Esophagus squamous epithelium (tissue), 5 donors: ENCODE results near the gene TNIP1. TPM values are rescaled to one million over a fixed set of nuclear protein-coding genes. Genes with fewer than 3 reads are reported as not detected.

Experiments used
- DNase-seq: peaks from one replicate; lab custom pipeline; 2025; lab: John Stamatoyannopoulos, UW
- H3K27ac ChIP-seq, 4 donors: fragments of 200-600 bp; sonication (generic); one replicate each; pipeline ENCODE4 v1.5.1; 2016 to 2019; ENCODE audit warnings: mild to moderate bottlenecking in 1 of 4
- H3K27me3 ChIP-seq, 4 donors: fragments of 200-600 bp; sonication (generic); 1 replicate in 3 of 4; 2 replicates in 1 of 4; pipeline versions ENCODE4 v1.5.1 to v1.6.0; 2017 to 2021; ENCODE audit warnings: antibody characterized with exemption in 1 of 4
- H3K36me3 ChIP-seq, 3 donors: fragments of 200-600 bp; sonication (generic); one replicate each; pipeline ENCODE4 v1.5.1; 2016 to 2019
- H3K4me1 ChIP-seq, 3 donors: fragments of 200-600 bp; sonication (generic); one replicate each; pipeline ENCODE4 v1.5.1; 2017 to 2019
- H3K4me3 ChIP-seq, 4 donors: fragments of 200-600 bp; sonication (generic); 1 replicate in 3 of 4; 2 replicates in 1 of 4; pipeline ENCODE4 v1.5.1; 2016 to 2019; ENCODE audit warnings: mild to moderate bottlenecking in 2 of 4, moderate library complexity in 1 of 4
- H3K9me3 ChIP-seq, 3 donors: fragments of 200-600 bp; sonication (generic); one replicate each; pipeline ENCODE4 v1.5.1; 2016 to 2019
- CTCF ChIP-seq, 6 experiments: fragments of 450-650 bp in 4 of 6; fragments of 200-600 bp in 2 of 6; sonication (generic) in 2 of 6; IDR thresholded peaks; one replicate each; pipeline ENCODE4 v1.5.1; 2016 to 2019; ENCODE audit warnings: antibody characterized with exemption in 6 of 6, mild to moderate bottlenecking in 4 of 6, moderate library complexity in 4 of 6
- POLR2A ChIP-seq, 4 donors: fragments of 450-650 bp; IDR thresholded peaks; one replicate each; pipeline ENCODE4 v1.6.1; 2017; ENCODE audit warnings: antibody characterized with exemption in 4 of 4, mild to moderate bottlenecking in 4 of 4, moderate library complexity in 3 of 4
- WGBS, 2 donors: methylation state at CpG; one replicate each; pipeline ENCODE4 v1.1.5; 2018; 5-methylcytosine and 5-hydroxymethylcytosine counted together
- intact Hi-C: fragments of 100-400 bp; cut with DNase I; formaldehyde crosslinking; loops from one replicate; pipeline ENCODE4 v1.15.0; 2022
- total RNA-seq, 4 donors: library from RNA; depleted of rRNA; stranded (reverse); fragments of >200 nt; gene quantifications; one replicate each; pipeline ENCODE4 v1.1.0, GENCODE V29; 2016
- donor health status: DM: yes; HTN: yes; CAD: no.

The TNIP1 gene
- total RNA-seq, 4 donors from 2014 or later = 55.5 to 109 (median 95.4) TPM

DNA sequence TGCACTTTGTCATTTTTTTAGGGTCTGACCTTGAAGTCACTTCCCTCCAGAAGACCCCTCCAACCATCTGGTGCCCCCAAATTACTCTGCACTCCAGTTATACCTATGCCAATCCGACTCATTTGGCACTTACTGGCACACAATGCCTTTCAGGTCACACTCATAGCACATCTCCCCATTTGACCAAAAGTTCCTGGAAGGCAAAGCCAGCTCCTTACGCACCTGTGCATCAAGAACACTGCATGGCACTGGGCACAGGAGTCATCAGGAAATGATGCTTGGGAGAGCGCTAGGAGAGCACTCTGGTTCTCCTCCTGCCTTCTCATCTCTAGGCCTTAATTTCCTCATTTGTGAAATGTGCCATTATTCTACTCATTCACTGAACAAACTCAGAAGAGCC is 2.9 kb downstream of the TNIP1 start:
- peak overlapping the region in 2 of 4 donors; percentile 7 to 94 for H3K4me3 ChIP-seq
- peak overlapping the region in 2 of 4 donors; percentile 23 to 99 for H3K27ac ChIP-seq
- no peak for DNase-seq
- peaks cover 0 to 14% (median 0%) of the 10 kb centered on the region in 3 donors for H3K36me3 ChIP-seq
- peaks cover 42 to 82% (median 54%) of the 10 kb centered on the region in 3 donors for H3K4me1 ChIP-seq
- intact Hi-C loops = no loop called here
- no peaks in the 10 kb centered on the region for H3K9me3 ChIP-seq
- no peak for TF ChIP-seq POLR2A (IDR thresholded peaks at IDR 0.05)
- TF ChIP-seq CTCF (IDR thresholded peaks at IDR 0.05) = no peak
- no peaks in the 10 kb centered on the region for H3K27me3 ChIP-seq
- 85 to 91% methylated on average over 3 of the region's 3 CpGs for WGBS, 2 donors

- Histone ChIP-seq H3K27ac (peak overlapping the region in 1 of 4 donors; percentile 99), H3K4me1 (peaks cover 44 to 82% (median 54%) of the 10 kb centered on the region in 3 donors), H3K36me3 (peaks cover 0 to 14% (median 0%) of the 10 kb centered on the region in 3 donors), H3K9me3 (no peaks in the 10 kb centered on the region), H3K27me3 (no peaks in the 10 kb centered on the region), H3K4me3 (peak overlapping the region in 1 of 4 donors; percentile 6)
- DNase-seq = no peak
- intact Hi-C loops = no loop called here
- TF ChIP-seq POLR2A (IDR thresholded peaks at IDR 0.05) = no peak
- TF ChIP-seq CTCF (IDR thresholded peaks at IDR 0.05) = no peak
- WGBS, 2 donors = 66 to 88% methylated on average over 7 to 9 of the region's 9 CpGs
Observed at GRCh38 chr5:151077419-151077818, 3.4 kb downstream of the TNIP1 start.

DNA sequence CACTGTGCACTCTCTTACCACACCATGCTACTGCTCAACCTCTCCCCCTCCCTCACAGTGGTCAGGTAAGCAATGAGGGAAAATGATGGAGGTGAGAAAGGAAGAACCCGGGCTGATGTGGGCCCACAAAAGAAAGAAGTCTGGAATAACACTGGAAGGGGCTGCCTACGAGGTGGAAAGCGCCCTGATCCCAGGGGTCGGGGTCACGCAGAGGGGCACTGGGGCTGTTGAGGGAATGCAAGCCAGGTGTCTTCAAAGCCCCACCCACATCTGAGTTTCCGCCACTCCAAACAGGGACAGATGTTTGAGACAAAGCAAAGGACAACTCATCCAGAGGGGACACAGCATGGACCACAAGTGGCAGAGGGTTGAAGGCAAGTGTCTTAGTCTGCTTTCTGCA is 4.2 kb downstream of the TNIP1 start:
- intact Hi-C loops = no loop called here
- TF ChIP-seq POLR2A (IDR thresholded peaks at IDR 0.05) (no peak), CTCF (IDR thresholded peaks at IDR 0.05) (no peak)
- 88 to 91% methylated on average over 6 of the region's 6 CpGs for WGBS, 2 donors
- peaks cover 0 to 17% (median 0%) of the 10 kb centered on the region in 3 donors for H3K36me3 ChIP-seq
- H3K9me3 ChIP-seq = no peaks in the 10 kb centered on the region
- H3K4me1 ChIP-seq = peaks cover 40 to 82% (median 54%) of the 10 kb centered on the region in 3 donors
- H3K27me3 ChIP-seq = no peaks in the 10 kb centered on the region
- peak overlapping the region; percentile 23 to 86 (median 74) for H3K27ac ChIP-seq
- no peak overlapping the region for H3K4me3 ChIP-seq
- DNase-seq = no peak

DNA sequence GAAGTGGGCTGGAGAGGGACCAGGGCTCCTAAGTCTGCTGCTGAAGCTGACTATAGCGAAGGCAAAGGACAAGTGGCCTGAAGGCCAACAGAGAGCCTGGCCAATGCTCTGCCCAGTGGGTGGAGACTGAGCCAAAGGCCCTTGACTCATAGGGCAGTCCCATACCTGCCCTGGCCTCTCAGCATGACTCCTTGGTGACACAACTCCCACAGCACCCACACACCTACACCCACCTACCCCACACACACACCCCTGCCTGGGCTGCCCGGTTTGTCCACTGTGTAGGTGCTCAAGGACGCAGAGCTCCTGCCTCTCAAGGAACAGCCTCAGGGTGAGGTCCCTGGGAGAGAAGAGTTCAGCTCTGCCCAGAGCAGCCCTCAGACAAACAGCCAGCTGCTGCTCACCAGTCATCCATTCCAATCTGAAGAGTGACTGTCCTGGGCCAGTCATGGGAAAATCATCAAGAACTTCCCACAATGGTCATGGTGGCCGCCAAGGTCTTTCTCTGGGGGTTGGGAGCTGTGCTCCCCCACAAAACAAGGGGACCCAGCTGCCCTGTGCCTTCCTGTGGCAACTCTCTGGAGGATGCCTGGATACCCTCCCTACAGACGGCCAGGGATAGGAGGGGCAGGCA is 5.0 kb downstream of the TNIP1 start:
- H3K27ac ChIP-seq = peak overlapping the region; percentile 23 to 86 (median 74)
- intact Hi-C loops = no loop called here
- 48 to 51% methylated on average over 3 of the region's 5 CpGs for WGBS, 2 donors
- H3K4me1 ChIP-seq = peaks cover 37 to 87% (median 55%) of the 10 kb centered on the region in 3 donors
- H3K27me3 ChIP-seq = no peaks in the 10 kb centered on the region
- no peak overlapping the region for H3K4me3 ChIP-seq
- no peak for DNase-seq
- TF ChIP-seq CTCF (IDR thresholded peaks at IDR 0.05) = no peak
- TF ChIP-seq POLR2A (IDR thresholded peaks at IDR 0.05) = peak in 1 of 4 donors; percentile 7
- peaks cover 0 to 19% (median 0%) of the 10 kb centered on the region in 3 donors for H3K36me3 ChIP-seq
- no peaks in the 10 kb centered on the region for H3K9me3 ChIP-seq

DNA sequence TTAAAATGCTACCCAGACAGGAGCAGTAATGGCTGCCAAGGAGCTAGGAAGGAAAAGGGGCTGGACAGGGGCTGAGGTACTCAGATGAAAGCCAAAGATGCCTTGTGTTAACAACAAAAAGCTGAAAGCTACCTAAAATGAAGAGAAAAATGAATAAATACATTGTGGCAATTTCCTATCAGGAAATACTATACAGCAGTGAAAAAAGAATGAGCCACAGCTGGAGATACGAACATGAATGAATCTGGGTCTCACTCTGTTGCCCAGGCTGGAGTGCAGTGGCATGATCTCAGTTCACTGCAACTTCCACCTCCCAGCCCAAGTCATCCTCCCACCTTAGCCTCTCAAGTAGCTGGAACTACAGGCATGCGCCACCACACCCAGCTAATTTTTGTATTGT is 6.3 kb downstream of the TNIP1 start:
- H3K4me3 ChIP-seq = no peak overlapping the region
- no peaks in the 10 kb centered on the region for H3K27me3 ChIP-seq
- no peaks in the 10 kb centered on the region for H3K9me3 ChIP-seq
- TF ChIP-seq POLR2A (IDR thresholded peaks at IDR 0.05) (no peak), CTCF (IDR thresholded peaks at IDR 0.05) (no peak)
- peaks cover 0 to 23% (median 0%) of the 10 kb centered on the region in 3 donors for H3K36me3 ChIP-seq
- H3K27ac ChIP-seq = peak overlapping the region in 3 of 4 donors; percentile 55 to 86 (median 85)
- peaks cover 41 to 92% (median 60%) of the 10 kb centered on the region in 3 donors for H3K4me1 ChIP-seq
- 91 to 96% methylated on average over 2 of the region's 2 CpGs for WGBS, 2 donors
- DNase-seq = no peak
- intact Hi-C loops = no loop called here
